Brain pericyte (primary cell): ENCODE data around the gene MRI1.
"Not testable (repeated sequence)": the region's sequence is repeated elsewhere in the genome, so short reads cannot be mapped to it uniquely, and the experiment has no call there.

ENCODE experiments used
- DNase-seq: peaks from one replicate; pipeline ENCODE4 v3.0.0-alpha.2; 2012; ENCODE audit warnings: low read depth, low spot score

Gene MRI1

GRCh38 chr19:13758795-13759194 is 5.5 kb upstream of the MRI1 start:
- no peak for DNase-seq

- no peak for DNase-seq
Observed at GRCh38 chr19:13761423-13761822, 2.9 kb upstream of the MRI1 start.

- DNase-seq: no peak
Observed at GRCh38 chr19:13762635-13763235, 1.6 kb upstream of the MRI1 start.

GRCh38 chr19:13763265-13763664 is 1.1 kb upstream of the MRI1 start:
- no peak for DNase-seq

- DNase-seq: no peak
Observed at GRCh38 chr19:13764821-13765394, 586 bp downstream of the MRI1 start.

GRCh38 chr19:13765395-13766094 is 1.2 kb downstream of the MRI1 start:
- DNase-seq: no peak

GRCh38 chr19:13766095-13766481 is 1.8 kb downstream of the MRI1 start:
- DNase-seq: no peak

- DNase-seq: no peak
Observed at GRCh38 chr19:13768510-13768909, 4.2 kb downstream of the MRI1 start.

GRCh38 chr19:13770013-13770635 is 5.8 kb downstream of the MRI1 start:
- DNase-seq: no peak

GRCh38 chr19:13774217-13775191 is 10.2 kb downstream of the MRI1 start, which contains the start of gene C19orf53:
Gene C19orf53 (plus strand): TSS chr19:13774456. CDS start chr19:13774478, 22 bp downstream.
- peak; percentile 81 for DNase-seq

- no peak for DNase-seq
Observed at GRCh38 chr19:13778398-13778797, 14.1 kb downstream of the MRI1 start.

GRCh38 chr19:13778847-13779246 is 14.5 kb downstream of the MRI1 start:
- DNase-seq: no peak

- DNase-seq: not testable (repeated sequence)
Observed at GRCh38 chr19:13779794-13780193, 15.5 kb downstream of the MRI1 start.

GRCh38 chr19:13781547-13781946 is 17.2 kb downstream of the MRI1 start:
- DNase-seq: no peak

- no peak for DNase-seq
Observed at GRCh38 chr19:13782537-13782936, 18.2 kb downstream of the MRI1 start.

GRCh38 chr19:13783565-13784500 is 19.5 kb downstream of the MRI1 start:
- DNase-seq: no peak

- DNase-seq: no peak
Observed at GRCh38 chr19:13784731-13785452, 20.6 kb downstream of the MRI1 start.

- DNase-seq: no peak
Observed at GRCh38 chr19:13788991-13789390, 24.7 kb downstream of the MRI1 start.

- no peak for DNase-seq
Observed at GRCh38 chr19:13790354-13790753, 26.0 kb downstream of the MRI1 start.

GRCh38 chr19:13793317-13793716 is 29.0 kb downstream of the MRI1 start:
- DNase-seq: not testable (repeated sequence)
